ENCODE results near the gene CCND2.

The CCND2 gene

GRCh38 chr12:4257442-4257841, 16.1 kb upstream of the CCND2 start:
- DNase-seq, result no peak

- DNase-seq, result no peak
Observed at GRCh38 chr12:4259099-4259498, 14.5 kb upstream of the CCND2 start.

- DNase-seq, result no peak
Observed at GRCh38 chr12:4261655-4262054, 11.9 kb upstream of the CCND2 start.

- no peak for DNase-seq
Observed at GRCh38 chr12:4265280-4265679, 8.3 kb upstream of the CCND2 start.

GRCh38 chr12:4266990-4267389, 6.6 kb upstream of the CCND2 start:
- DNase-seq, result no peak

- no peak for DNase-seq
Observed at GRCh38 chr12:4267704-4268328, 5.7 kb upstream of the CCND2 start.

- peak; percentile 39 for DNase-seq
Observed at GRCh38 chr12:4268329-4269181, 5.0 kb upstream of the CCND2 start.

GRCh38 chr12:4269279-4269991, 4.1 kb upstream of the CCND2 start:
- DNase-seq, result peak; percentile 89

GRCh38 chr12:4270016-4270830, 3.3 kb upstream of the CCND2 start:
- peak; percentile 37 for DNase-seq

- DNase-seq, result peak; percentile 38
Observed at GRCh38 chr12:4270831-4271716, 2.5 kb upstream of the CCND2 start.

GRCh38 chr12:4271717-4272423, 1.7 kb upstream of the CCND2 start:
- DNase-seq, result peak; percentile 98

- peak; percentile 62 for DNase-seq
Observed at GRCh38 chr12:4272424-4273272, 914 bp upstream of the CCND2 start.

- DNase-seq, result no peak
Observed at GRCh38 chr12:4273273-4273651, 300 bp upstream of the CCND2 start.

- DNase-seq, result no peak
Observed at GRCh38 chr12:4274396-4275015, 944 bp downstream of the CCND2 start.

GRCh38 chr12:4275016-4275869, 1.7 kb downstream of the CCND2 start:
- no peak for DNase-seq

- no peak for DNase-seq
Observed at GRCh38 chr12:4275870-4276301, 2.3 kb downstream of the CCND2 start.

GRCh38 chr12:4276524-4277204, 3.1 kb downstream of the CCND2 start:
- DNase-seq, result peak; percentile 92

GRCh38 chr12:4277205-4277543, 3.6 kb downstream of the CCND2 start:
- no peak for DNase-seq
